HUES48 (cell line): ENCODE measurements around the gene RNF168.
"Not testable (repeated sequence)": the region's sequence is repeated elsewhere in the genome, so short reads cannot be mapped to it uniquely, and the experiment has no call there.

Source experiments
- H3K27ac ChIP-seq: one replicate; pipeline ENCODE4 v1.7.0; 2013; ENCODE audit warnings: low read depth, low read length, inconsistent platforms
- H3K27me3 ChIP-seq: 2 replicates; pipeline ENCODE4 v1.6.1; 2013; ENCODE audit warnings: mild to moderate bottlenecking, low read length; ENCODE audit not compliant: control insufficient read depth, insufficient read depth
- H3K36me3 ChIP-seq: 2 replicates; pipeline ENCODE4 v1.6.1; 2013; ENCODE audit warnings: low read length; ENCODE audit not compliant: control insufficient read depth, insufficient read depth
- H3K4me1 ChIP-seq: 2 replicates; pipeline ENCODE4 v1.6.1; 2013; ENCODE audit warnings: mild to moderate bottlenecking, low read length; ENCODE audit not compliant: control insufficient read depth, insufficient read depth
- H3K4me3 ChIP-seq: 2 replicates; pipeline ENCODE4 v1.5.1; 2013; ENCODE audit warnings: mild to moderate bottlenecking, low read depth, low read length
- H3K9ac ChIP-seq: 2 replicates; pipeline ENCODE4 v1.6.1; 2013; ENCODE audit warnings: mild to moderate bottlenecking, low read depth, low read length, moderate library complexity
- H3K9me3 ChIP-seq: 2 replicates; pipeline ENCODE4 v1.6.1; 2013; ENCODE audit warnings: low read length; ENCODE audit not compliant: control insufficient read depth, insufficient read depth

Gene RNF168

DNA sequence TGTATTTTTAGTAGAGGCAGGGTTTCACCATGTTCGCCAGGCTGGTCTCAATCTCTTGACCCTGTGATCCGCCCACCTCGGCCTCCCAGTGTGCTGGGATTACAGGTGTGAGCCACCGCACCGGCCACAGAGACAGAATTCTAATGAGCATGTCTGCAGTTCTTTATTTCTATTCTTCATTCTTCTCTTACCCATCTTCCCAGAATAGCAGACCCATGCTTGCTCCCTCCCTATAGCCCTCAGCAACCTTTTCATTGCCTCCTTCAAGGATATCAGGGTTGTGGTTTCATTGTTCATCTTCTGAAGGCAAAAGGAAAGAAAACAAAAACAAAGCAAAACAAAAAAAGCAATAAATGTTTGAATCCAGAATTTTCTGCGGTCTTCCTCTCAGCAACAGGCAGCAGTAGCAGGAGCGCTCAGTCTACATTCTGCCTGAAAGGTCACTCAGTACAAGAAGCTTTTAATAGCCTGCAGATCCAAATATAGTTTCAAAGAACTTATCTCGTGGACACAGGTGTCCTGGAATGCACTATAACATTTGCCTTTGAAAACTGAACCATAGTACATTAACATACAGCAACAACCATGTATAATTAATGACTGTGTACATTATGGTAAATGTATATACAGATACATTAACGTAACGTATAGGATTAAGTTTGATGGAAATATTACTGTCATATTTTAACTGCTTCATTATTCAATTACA lies 11.5 kb upstream of the RNF168 start, which contains the start of gene SMCO1:
TSS of gene SMCO1 (minus strand) at position 434 of the 709 bp plus-strand sequence. CDS start at position 297, 137 bp downstream.
- Histone ChIP-seq H3K27me3 (no peaks in the 10 kb centered on the region), H3K36me3 (no peaks in the 10 kb centered on the region), H3K4me1 (no peaks in the 10 kb centered on the region), H3K27ac (no peak within 1 kb of the TSS), H3K9ac (no peak within 1 kb of the TSS), H3K4me3 (no peak within 1 kb of the TSS), H3K9me3 (peaks cover 29% of the 10 kb centered on the region)

- H3K27me3 ChIP-seq: no peaks in the 10 kb centered on the region
- peaks cover 22% of the 10 kb centered on the region for H3K9me3 ChIP-seq
- H3K4me3 ChIP-seq: no peak overlapping the region
- no peak overlapping the region for H3K9ac ChIP-seq
- no peaks in the 10 kb centered on the region for H3K4me1 ChIP-seq
- no peak overlapping the region for H3K27ac ChIP-seq
- no peaks in the 10 kb centered on the region for H3K36me3 ChIP-seq
Measured at GRCh38 chr3:196514350-196514716, 10.8 kb upstream of the RNF168 start.

- no peak overlapping the region for H3K4me3 ChIP-seq
- no peak overlapping the region for H3K9ac ChIP-seq
- no peaks in the 10 kb centered on the region for H3K36me3 ChIP-seq
- no peak overlapping the region for H3K27ac ChIP-seq
- no peaks in the 10 kb centered on the region for H3K27me3 ChIP-seq
- H3K9me3 ChIP-seq: peaks cover 17% of the 10 kb centered on the region
- H3K4me1 ChIP-seq: no peaks in the 10 kb centered on the region
Measured at GRCh38 chr3:196513697-196514349, 10.3 kb upstream of the RNF168 start.

GRCh38 chr3:196511646-196512425 lies 8.3 kb upstream of the RNF168 start:
- not testable (repeated sequence) for H3K9ac ChIP-seq

GRCh38 chr3:196511108-196511507 lies 7.5 kb upstream of the RNF168 start:
- H3K9ac ChIP-seq, H3K4me1 ChIP-seq, H3K27me3 ChIP-seq, H3K27ac ChIP-seq, H3K4me3 ChIP-seq, H3K9me3 ChIP-seq, H3K36me3 ChIP-seq: not testable (repeated sequence)

More at GRCh38 chr3:196511646-196512425, 8.3 kb upstream of the RNF168 start:
- H3K27ac ChIP-seq, H3K9me3 ChIP-seq, H3K4me3 ChIP-seq, H3K4me1 ChIP-seq, H3K36me3 ChIP-seq, H3K27me3 ChIP-seq: not testable (repeated sequence)

DNA sequence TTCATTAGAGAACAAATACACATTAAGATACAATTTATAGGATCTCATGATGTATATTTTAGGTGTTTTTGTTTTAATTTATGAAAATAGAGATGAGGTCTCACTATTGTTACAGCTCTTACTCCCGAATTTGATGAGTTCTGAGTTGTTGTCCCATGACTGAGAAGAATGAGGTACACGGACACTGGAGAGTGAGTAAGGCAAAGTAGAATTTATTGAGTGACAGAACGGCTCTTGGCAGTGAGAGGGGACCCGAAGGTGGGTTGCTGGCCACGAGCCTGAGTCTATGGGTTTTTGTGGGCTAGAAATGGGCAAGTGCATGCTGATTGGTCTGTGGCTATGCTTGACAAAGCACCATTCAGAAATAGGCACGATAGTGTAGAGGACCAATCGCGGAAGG lies 3.1 kb upstream of the RNF168 start:
- Histone ChIP-seq H3K9me3 (no peaks in the 10 kb centered on the region), H3K36me3 (no peaks in the 10 kb centered on the region), H3K9ac (no peak overlapping the region), H3K27me3 (no peaks in the 10 kb centered on the region), H3K4me3 (no peak overlapping the region), H3K4me1 (no peaks in the 10 kb centered on the region), H3K27ac (no peak overlapping the region)

GRCh38 chr3:196504556-196504955 lies 988 bp upstream of the RNF168 start:
- Histone ChIP-seq H3K27me3 (no peaks in the 10 kb centered on the region), H3K9me3 (no peaks in the 10 kb centered on the region), H3K9ac (no peak overlapping the region), H3K36me3 (no peaks in the 10 kb centered on the region), H3K4me3 (no peak overlapping the region), H3K4me1 (0 out of 2 replicates have a peak, but pooled peaks cover 5% of the 10 kb centered on the region), H3K27ac (no peak overlapping the region)

DNA sequence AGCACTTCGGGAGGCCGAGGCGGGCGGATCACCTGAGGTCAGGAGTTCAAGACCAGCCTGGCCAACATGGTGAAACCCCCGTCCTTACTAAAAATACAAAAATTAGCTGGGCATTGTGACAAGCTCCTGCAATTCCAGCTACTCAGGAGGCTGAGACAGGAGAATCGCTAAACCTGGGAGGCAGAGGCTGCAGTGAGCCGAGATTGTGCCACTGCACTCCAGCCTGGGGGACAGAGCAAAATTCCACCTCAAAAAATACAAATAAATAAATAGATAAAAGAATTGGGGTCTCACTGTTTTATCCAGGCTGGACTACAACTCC lies 470 bp upstream of the RNF168 start:
- not testable (repeated sequence) for H3K27me3 ChIP-seq, H3K36me3 ChIP-seq, H3K4me1 ChIP-seq, H3K9ac ChIP-seq, H3K9me3 ChIP-seq
- peak overlapping the region; percentile 99 for H3K27ac ChIP-seq
- peak overlapping the region; percentile 97; the same call in 1 of the 2 replicates for H3K4me3 ChIP-seq

GRCh38 chr3:196502775-196503195 lies 783 bp downstream of the RNF168 start:
- Histone ChIP-seq H3K27ac (peak overlapping the region; percentile 99), H3K4me3 (peak overlapping the region; percentile 97), H3K9me3 (no peaks in the 10 kb centered on the region), H3K36me3 (no peaks in the 10 kb centered on the region), H3K9ac (peak overlapping the region; percentile 79), H3K27me3 (no peaks in the 10 kb centered on the region), H3K4me1 (0 out of 2 replicates have a peak, but pooled peaks cover 5% of the 10 kb centered on the region)

GRCh38 chr3:196501316-196502044 lies 2.1 kb downstream of the RNF168 start:
- H3K36me3 ChIP-seq: no peaks in the 10 kb centered on the region
- 0 out of 2 replicates have a peak, but pooled peaks cover 5% of the 10 kb centered on the region for H3K4me1 ChIP-seq
- H3K9ac ChIP-seq: peak overlapping the region; percentile 79
- peak overlapping the region; percentile 97 for H3K4me3 ChIP-seq
- no peak overlapping the region for H3K27ac ChIP-seq
- H3K9me3 ChIP-seq: no peaks in the 10 kb centered on the region
- H3K27me3 ChIP-seq: no peaks in the 10 kb centered on the region
